ENCODE data around the gene HOXA2.

Gene HOXA2

GRCh38 chr7:27143950-27144780, 41.7 kb upstream of the HOXA2 start:
- H3K36me3 Mint-ChIP-seq (ENCODE audit: low read depth): no peaks in the 10 kb centered on the region
- DNase-seq: no peak
- peaks cover 70% of the 10 kb centered on the region for H3K27me3 Mint-ChIP-seq
- H3K4me3 Mint-ChIP-seq: no peak overlapping the region
- peaks cover 8% of the 10 kb centered on the region for H3K4me1 Mint-ChIP-seq (ENCODE audit: low read depth)
- no peaks in the 10 kb centered on the region for H3K9me3 Mint-ChIP-seq
- H3K27ac Mint-ChIP-seq: no peak overlapping the region

GRCh38 chr7:27143023-27143949, 40.8 kb upstream of the HOXA2 start, which contains the start of gene HOXA5:
Gene HOXA5, minus strand, starts transcription at chr7:27143681. Its CDS starts 74 bp downstream, at chr7:27143607.
- Mint-ChIP-seq H3K4me3 (no peak within 1 kb of the TSS), H3K4me1 (ENCODE audit: low read depth) (peaks cover 6% of the 10 kb centered on the region), H3K9me3 (no peaks in the 10 kb centered on the region), H3K27ac (no peak within 1 kb of the TSS), H3K36me3 (ENCODE audit: low read depth) (no peaks in the 10 kb centered on the region), H3K27me3 (peaks cover 67% of the 10 kb centered on the region)
- no peak for DNase-seq

GRCh38 chr7:27142580-27143022, 40.1 kb upstream of the HOXA2 start:
- H3K4me1 Mint-ChIP-seq (ENCODE audit: low read depth): peaks cover 2% of the 10 kb centered on the region
- H3K27ac Mint-ChIP-seq: no peak overlapping the region
- DNase-seq: no peak
- H3K4me3 Mint-ChIP-seq: no peak overlapping the region
- H3K27me3 Mint-ChIP-seq: peaks cover 68% of the 10 kb centered on the region
- H3K36me3 Mint-ChIP-seq (ENCODE audit: low read depth): no peaks in the 10 kb centered on the region
- no peaks in the 10 kb centered on the region for H3K9me3 Mint-ChIP-seq

- no peaks in the 10 kb centered on the region for H3K9me3 Mint-ChIP-seq
- peaks cover 68% of the 10 kb centered on the region for H3K27me3 Mint-ChIP-seq
- no peak for DNase-seq
Observed at GRCh38 chr7:27141923-27142579, 39.6 kb upstream of the HOXA2 start.

GRCh38 chr7:27141137-27141922, 38.8 kb upstream of the HOXA2 start:
- Mint-ChIP-seq H3K36me3 (ENCODE audit: low read depth) (no peaks in the 10 kb centered on the region), H3K27ac (no peak overlapping the region), H3K9me3 (no peaks in the 10 kb centered on the region), H3K27me3 (peaks cover 68% of the 10 kb centered on the region), H3K4me3 (no peak overlapping the region), H3K4me1 (ENCODE audit: low read depth) (no peaks in the 10 kb centered on the region)
- DNase-seq: no peak

More at GRCh38 chr7:27141923-27142579, 39.6 kb upstream of the HOXA2 start:
- Mint-ChIP-seq H3K36me3 (ENCODE audit: low read depth) (no peaks in the 10 kb centered on the region), H3K27ac (no peak overlapping the region), H3K4me3 (no peak overlapping the region), H3K4me1 (ENCODE audit: low read depth) (no peaks in the 10 kb centered on the region)

GRCh38 chr7:27140126-27140857, 37.8 kb upstream of the HOXA2 start:
- DNase-seq: no peak
- H3K4me1 Mint-ChIP-seq (ENCODE audit: low read depth): peaks cover 9% of the 10 kb centered on the region
- peaks cover 68% of the 10 kb centered on the region for H3K27me3 Mint-ChIP-seq
- no peaks in the 10 kb centered on the region for H3K9me3 Mint-ChIP-seq
- no peak overlapping the region for H3K27ac Mint-ChIP-seq
- no peaks in the 10 kb centered on the region for H3K36me3 Mint-ChIP-seq (ENCODE audit: low read depth)
- H3K4me3 Mint-ChIP-seq: no peak overlapping the region

- Mint-ChIP-seq H3K27me3 (peaks cover 69% of the 10 kb centered on the region), H3K9me3 (peaks cover 1% of the 10 kb centered on the region), H3K27ac (no peak overlapping the region), H3K4me3 (no peak overlapping the region), H3K4me1 (ENCODE audit: low read depth) (peaks cover 15% of the 10 kb centered on the region), H3K36me3 (ENCODE audit: low read depth) (no peaks in the 10 kb centered on the region)
- DNase-seq: no peak
Observed at GRCh38 chr7:27139334-27140125, 37.0 kb upstream of the HOXA2 start.

GRCh38 chr7:27138985-27139333, 36.5 kb upstream of the HOXA2 start:
- DNase-seq: no peak
- H3K27ac Mint-ChIP-seq: no peak overlapping the region
- peaks cover 68% of the 10 kb centered on the region for H3K27me3 Mint-ChIP-seq
- H3K4me1 Mint-ChIP-seq (ENCODE audit: low read depth): peaks cover 21% of the 10 kb centered on the region
- no peak overlapping the region for H3K4me3 Mint-ChIP-seq
- peaks cover 2% of the 10 kb centered on the region for H3K9me3 Mint-ChIP-seq
- H3K36me3 Mint-ChIP-seq (ENCODE audit: low read depth): no peaks in the 10 kb centered on the region

- Mint-ChIP-seq H3K27ac (no peak overlapping the region), H3K9me3 (peaks cover 2% of the 10 kb centered on the region), H3K36me3 (ENCODE audit: low read depth) (no peaks in the 10 kb centered on the region), H3K4me3 (no peak overlapping the region), H3K27me3 (peaks cover 72% of the 10 kb centered on the region), H3K4me1 (ENCODE audit: low read depth) (peaks cover 24% of the 10 kb centered on the region)
- DNase-seq: no peak
Observed at GRCh38 chr7:27138472-27138871, 36.0 kb upstream of the HOXA2 start.

- Mint-ChIP-seq H3K36me3 (ENCODE audit: low read depth) (no peaks in the 10 kb centered on the region), H3K4me1 (ENCODE audit: low read depth) (peaks cover 24% of the 10 kb centered on the region), H3K27ac (no peak overlapping the region), H3K27me3 (peaks cover 75% of the 10 kb centered on the region), H3K9me3 (peaks cover 2% of the 10 kb centered on the region), H3K4me3 (no peak overlapping the region)
- DNase-seq: no peak
Observed at GRCh38 chr7:27137640-27138315, 35.3 kb upstream of the HOXA2 start.

GRCh38 chr7:27134392-27134791, 31.9 kb upstream of the HOXA2 start:
- Mint-ChIP-seq H3K27ac (no peak overlapping the region), H3K36me3 (ENCODE audit: low read depth) (no peaks in the 10 kb centered on the region), H3K9me3 (peaks cover 2% of the 10 kb centered on the region), H3K4me3 (no peak overlapping the region), H3K27me3 (peaks cover 79% of the 10 kb centered on the region), H3K4me1 (ENCODE audit: low read depth) (peaks cover 27% of the 10 kb centered on the region)
- DNase-seq: no peak

GRCh38 chr7:27133409-27134231, 31.1 kb upstream of the HOXA2 start:
- H3K27ac Mint-ChIP-seq: no peak overlapping the region
- H3K4me1 Mint-ChIP-seq (ENCODE audit: low read depth): peaks cover 27% of the 10 kb centered on the region
- H3K9me3 Mint-ChIP-seq: peaks cover 2% of the 10 kb centered on the region
- no peak overlapping the region for H3K4me3 Mint-ChIP-seq
- no peaks in the 10 kb centered on the region for H3K36me3 Mint-ChIP-seq (ENCODE audit: low read depth)
- no peak for DNase-seq
- H3K27me3 Mint-ChIP-seq: peaks cover 83% of the 10 kb centered on the region
